GM18505 (cell line): ENCODE measurements around the gene AKR7A2.

ENCODE experiments used
- ATAC-seq: cut with Tn5 transposase; IDR thresholded peaks from one replicate; pipeline ENCODE4 v1.9.1; 2021; ENCODE audit not compliant: unreplicated experiment
- POLR2A ChIP-seq: IDR thresholded peaks from 4 replicates; pipeline ENCODE4 v1.6.1; 2011; ENCODE audit warnings: borderline replicate concordance; ENCODE audit not compliant: insufficient read depth, insufficient read length; ENCODE audit errors: extremely low read depth

Gene AKR7A2

GRCh38 chr1:19348441-19349198, 36.7 kb upstream of the AKR7A2 start:
- no peak for ATAC-seq
- TF ChIP-seq POLR2A = no peak

- no peak for TF ChIP-seq POLR2A
- ATAC-seq = no peak
These were observed 35.7 kb upstream of the AKR7A2 start for GRCh38 chr1:19347533-19348172.

GRCh38 chr1:19346026-19346425, 34.1 kb upstream of the AKR7A2 start:
- no peak for ATAC-seq
- TF ChIP-seq POLR2A = no peak

DNA sequence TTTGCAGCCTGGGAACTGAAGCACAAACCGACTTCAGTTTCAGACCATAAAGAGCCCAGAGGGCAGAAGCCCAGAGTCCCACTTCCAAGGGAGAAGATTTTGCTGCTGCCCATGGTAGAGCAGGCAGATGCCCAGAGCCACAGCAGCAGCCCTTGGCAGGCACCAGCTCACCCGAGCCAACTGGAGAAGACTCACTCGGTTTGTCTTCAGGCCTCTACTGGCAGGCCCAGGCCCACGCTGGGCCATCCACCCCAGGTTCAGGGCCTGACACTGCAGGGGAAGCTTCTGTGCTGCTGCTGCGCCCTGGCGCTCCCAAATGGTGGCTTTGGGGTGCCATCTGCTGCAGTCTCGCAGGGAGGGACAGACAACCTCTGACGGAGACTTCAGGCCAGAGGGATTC, 33.4 kb upstream of the AKR7A2 start:
- no peak for ATAC-seq
- TF ChIP-seq POLR2A = no peak

DNA sequence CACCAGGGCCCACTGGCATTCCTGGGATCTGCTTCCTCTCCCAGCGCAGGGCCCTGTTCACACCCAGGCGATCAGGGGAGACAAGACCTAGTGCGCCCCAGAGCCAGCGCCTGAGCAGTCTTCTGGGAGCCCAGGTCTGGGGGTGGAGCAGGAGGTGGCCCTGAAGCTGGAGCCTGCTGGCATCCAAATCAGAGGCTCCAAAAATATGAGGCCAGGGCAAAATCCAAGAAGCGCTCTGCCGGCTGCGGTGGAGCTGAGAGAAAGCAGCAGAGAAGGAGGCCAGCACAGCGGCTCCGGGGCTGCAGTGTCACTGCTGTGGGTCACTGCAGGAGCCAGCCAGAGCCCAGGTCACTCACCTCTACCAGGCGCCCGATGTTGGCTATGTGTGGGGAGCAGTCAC, 32.9 kb upstream of the AKR7A2 start:
- no peak for TF ChIP-seq POLR2A
- ATAC-seq = no peak

- no peak for TF ChIP-seq POLR2A
- ATAC-seq = no peak
These were observed 32.4 kb upstream of the AKR7A2 start for GRCh38 chr1:19344372-19344810.

- TF ChIP-seq POLR2A = no peak
- ATAC-seq = no peak
These were observed 31.8 kb upstream of the AKR7A2 start for GRCh38 chr1:19343617-19344350.

- ATAC-seq = no peak
- no peak for TF ChIP-seq POLR2A
These were observed 31.1 kb upstream of the AKR7A2 start for GRCh38 chr1:19342894-19343616.

DNA sequence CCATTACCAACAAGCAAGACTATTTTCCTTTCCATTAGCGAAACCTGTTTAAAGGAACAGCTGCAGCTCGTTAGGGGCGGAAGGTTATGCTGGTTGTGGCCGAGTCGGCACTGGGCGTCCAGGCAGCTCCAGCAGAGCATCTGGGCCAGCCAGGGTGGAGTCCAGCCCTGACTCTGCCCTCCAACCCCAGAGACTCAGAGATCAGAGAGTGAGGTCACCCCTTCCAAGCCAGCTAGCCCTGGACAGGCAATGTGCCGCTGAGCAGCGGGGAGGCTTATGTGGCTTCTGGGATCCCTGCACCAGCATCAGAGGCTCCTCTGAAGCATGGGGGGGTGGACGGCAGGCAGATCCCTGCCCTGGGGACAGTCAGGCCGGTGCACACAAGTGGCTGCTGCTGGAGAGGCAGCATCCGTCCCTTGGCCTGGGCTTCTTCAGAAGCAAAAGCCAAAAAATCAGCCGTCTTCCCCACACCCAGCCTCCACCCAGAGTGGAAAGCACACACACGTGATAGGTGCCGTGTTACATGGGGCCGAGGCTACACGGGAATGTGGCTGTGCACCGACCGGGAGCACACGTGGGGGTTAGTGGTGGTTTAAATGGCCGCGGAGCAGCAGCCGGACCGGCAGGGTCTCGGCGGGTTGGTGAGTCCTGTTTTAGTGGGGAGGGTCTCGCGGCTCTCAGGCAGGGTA, 30.3 kb upstream of the AKR7A2 start:
- no peak for TF ChIP-seq POLR2A
- ATAC-seq = no peak

DNA sequence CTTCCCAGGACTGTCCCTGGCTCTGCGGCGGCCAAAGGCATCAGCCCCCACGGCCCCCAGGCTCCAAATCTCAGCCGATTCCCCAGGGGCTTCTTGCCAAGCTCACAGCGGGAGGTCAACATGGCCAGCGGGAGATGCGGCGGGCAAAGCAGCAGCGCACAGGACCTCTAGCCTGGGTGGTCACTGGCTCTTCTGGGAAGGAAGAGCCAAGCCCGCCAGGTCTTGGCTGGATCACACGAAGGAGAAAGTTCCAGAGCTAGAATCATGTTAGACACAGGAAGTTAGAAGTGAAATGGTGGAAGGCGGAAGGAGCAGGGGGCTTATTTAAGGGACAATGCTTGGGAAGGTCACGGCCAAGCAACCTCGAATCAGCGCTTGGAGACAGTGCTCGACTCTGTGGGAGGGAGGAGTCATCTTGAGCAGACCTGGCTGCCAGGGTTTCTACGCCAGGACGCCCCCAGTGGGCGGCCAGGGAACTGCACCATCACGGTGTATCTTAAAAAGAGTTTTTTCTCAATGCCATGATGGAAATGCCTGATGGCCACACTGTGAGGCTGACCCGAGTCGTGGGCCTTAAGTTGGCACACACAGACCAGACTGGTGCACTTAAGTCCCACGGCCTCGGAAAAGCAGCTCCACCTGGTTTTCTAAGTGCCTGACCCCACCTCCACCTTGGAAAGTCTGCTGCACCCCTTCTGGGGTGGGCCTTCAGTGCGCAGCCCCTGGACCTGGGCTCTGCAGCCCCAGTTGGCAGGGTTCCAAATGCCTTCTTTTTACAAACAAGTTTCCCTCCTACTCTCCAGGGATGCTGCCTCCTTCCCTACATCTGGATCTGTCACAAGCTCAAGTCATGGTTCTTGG, 29.5 kb upstream of the AKR7A2 start:
- no peak for ATAC-seq
- TF ChIP-seq POLR2A = no peak

DNA sequence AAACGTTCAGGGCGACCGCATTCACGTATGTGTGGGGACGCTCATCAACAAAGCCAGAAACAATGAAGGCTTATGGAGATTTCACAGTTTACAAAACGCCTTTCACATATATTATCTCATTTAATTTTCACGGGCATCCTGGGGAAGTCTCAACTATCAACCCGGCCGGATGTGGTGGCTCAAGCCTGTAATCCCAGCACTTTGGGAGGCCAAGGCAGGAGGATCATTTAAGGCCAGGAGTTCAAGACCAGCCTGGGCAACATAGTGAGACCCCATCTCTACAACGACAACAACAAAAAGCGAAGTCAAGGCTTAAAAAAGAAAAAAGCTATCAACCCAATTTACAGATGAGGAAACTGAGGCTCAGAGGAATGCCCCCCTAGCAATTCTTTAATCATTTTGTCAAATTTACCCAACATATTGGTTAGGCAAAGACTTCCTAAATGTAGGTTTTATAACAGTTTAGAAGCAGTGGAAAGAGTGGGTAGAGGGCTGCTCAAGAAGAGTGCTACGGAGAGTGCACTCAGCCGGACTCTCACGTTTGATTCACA, 28.5 kb upstream of the AKR7A2 start:
- no peak for ATAC-seq
- no peak for TF ChIP-seq POLR2A
